ENCODE measurements around the gene ABCC4.

ABCC4 gene

GRCh38 chr13:95155504-95155903 is 145.7 kb downstream of the ABCC4 start:
- DNase-seq (ENCODE audit: insufficient read length, low spot score) (no peak), FAIRE-seq (no peak)
- no peak for TF ChIP-seq CTCF (IDR thresholded peaks at IDR 0.05; ENCODE audit: insufficient read depth, missing control alignments)

DNA sequence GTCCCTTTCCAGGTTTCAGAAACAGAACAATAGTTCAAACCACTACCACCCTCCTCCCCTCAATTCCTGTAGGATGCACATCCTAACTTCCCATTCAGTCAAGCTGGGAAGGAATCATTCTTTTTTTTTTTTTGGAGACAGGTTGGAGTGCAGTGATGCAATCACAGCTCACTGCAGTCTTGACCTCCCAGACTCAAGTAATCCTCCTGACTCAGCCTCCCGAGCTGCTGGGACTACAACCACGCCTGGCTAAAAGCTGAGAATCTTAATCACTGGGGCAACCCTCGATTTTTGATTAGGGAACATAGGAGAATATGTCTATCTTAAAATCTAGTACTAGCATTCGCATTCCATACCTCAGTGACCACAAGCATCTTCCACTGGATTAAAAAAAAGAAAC is 146.2 kb downstream of the ABCC4 start:
- no peak for TF ChIP-seq CTCF (IDR thresholded peaks at IDR 0.05; ENCODE audit: insufficient read depth, missing control alignments)
- DNase-seq (ENCODE audit: insufficient read length, low spot score) (no peak), FAIRE-seq (no peak)

DNA sequence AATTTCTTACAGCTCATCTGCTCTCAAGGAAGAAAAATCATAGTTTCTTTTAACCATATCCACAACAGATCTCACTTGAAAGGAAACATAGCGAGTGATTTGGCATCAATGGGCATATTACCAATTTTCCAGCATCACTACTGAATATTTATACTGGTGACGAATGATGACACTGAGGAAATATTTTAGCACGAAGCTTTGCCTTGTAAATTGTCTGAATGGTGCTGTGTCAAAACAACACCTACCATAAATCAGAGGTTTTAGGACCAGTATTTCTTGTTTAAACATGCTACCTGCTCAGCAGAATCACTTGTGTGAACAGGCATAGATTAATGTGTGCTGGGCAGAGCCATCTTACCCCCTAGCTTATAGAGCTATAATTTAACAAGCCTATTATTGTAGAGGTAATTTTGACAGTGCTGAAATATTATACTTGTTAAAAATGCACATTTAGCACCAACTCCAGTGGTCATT is 146.8 kb downstream of the ABCC4 start:
- DNase-seq (ENCODE audit: insufficient read length, low spot score), result no peak
- TF ChIP-seq CTCF (IDR thresholded peaks at IDR 0.05; ENCODE audit: insufficient read depth, missing control alignments), result no peak
- FAIRE-seq, result no peak

- FAIRE-seq (no peak), DNase-seq (ENCODE audit: insufficient read length, low spot score) (no peak)
- TF ChIP-seq CTCF (IDR thresholded peaks at IDR 0.05; ENCODE audit: insufficient read depth, missing control alignments), result no peak
Observed at GRCh38 chr13:95153647-95154412, 147.4 kb downstream of the ABCC4 start.

- DNase-seq (ENCODE audit: insufficient read length, low spot score), result no peak
- FAIRE-seq, result no peak
- TF ChIP-seq CTCF (IDR thresholded peaks at IDR 0.05; ENCODE audit: insufficient read depth, missing control alignments), result no peak
Observed at GRCh38 chr13:95151942-95152587, 149.2 kb downstream of the ABCC4 start.

GRCh38 chr13:95150555-95150954 is 150.7 kb downstream of the ABCC4 start:
- no peak for TF ChIP-seq CTCF (IDR thresholded peaks at IDR 0.05; ENCODE audit: insufficient read depth, missing control alignments)
- DNase-seq (ENCODE audit: insufficient read length, low spot score), result no peak
- no peak for FAIRE-seq

GRCh38 chr13:95146486-95146885 is 154.8 kb downstream of the ABCC4 start:
- TF ChIP-seq CTCF (IDR thresholded peaks at IDR 0.05; ENCODE audit: insufficient read depth, missing control alignments), result no peak
- DNase-seq (ENCODE audit: insufficient read length, low spot score) (no peak), FAIRE-seq (no peak)
